Measurements from ENCODE around the gene LYSET. TPM values are rescaled to one million over a fixed set of nuclear protein-coding genes. Genes with fewer than 3 reads are reported as not detected.
A peak's percentile ranks its signal among the peaks of the same experiment; 100 is the strongest.
"Not testable (repeated sequence)": the region's sequence is repeated elsewhere in the genome, so short reads cannot be mapped to it uniquely, and the experiment has no call there.

The LYSET gene
- total RNA-seq, 2 experiments from 2014 or later, result 13.6 to 15.5 TPM

- TF ChIP-seq, protein P1, sequence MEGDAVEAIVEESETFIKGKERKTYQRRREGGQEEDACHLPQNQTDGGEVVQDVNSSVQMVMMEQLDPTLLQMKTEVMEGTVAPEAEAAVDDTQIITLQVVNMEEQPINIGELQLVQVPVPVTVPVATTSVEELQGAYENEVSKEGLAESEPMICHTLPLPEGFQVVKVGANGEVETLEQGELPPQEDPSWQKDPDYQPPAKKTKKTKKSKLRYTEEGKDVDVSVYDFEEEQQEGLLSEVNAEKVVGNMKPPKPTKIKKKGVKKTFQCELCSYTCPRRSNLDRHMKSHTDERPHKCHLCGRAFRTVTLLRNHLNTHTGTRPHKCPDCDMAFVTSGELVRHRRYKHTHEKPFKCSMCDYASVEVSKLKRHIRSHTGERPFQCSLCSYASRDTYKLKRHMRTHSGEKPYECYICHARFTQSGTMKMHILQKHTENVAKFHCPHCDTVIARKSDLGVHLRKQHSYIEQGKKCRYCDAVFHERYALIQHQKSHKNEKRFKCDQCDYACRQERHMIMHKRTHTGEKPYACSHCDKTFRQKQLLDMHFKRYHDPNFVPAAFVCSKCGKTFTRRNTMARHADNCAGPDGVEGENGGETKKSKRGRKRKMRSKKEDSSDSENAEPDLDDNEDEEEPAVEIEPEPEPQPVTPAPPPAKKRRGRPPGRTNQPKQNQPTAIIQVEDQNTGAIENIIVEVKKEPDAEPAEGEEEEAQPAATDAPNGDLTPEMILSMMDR (IDR thresholded peaks at IDR 0.05), result no peak
- CTCF ChIA-PET, result no interaction called here
- no peak overlapping the region for H3K4me3 Mint-ChIP-seq
- H3K27me3 Mint-ChIP-seq, result no peaks in the 10 kb centered on the region
- H3K36me3 Mint-ChIP-seq (ENCODE audit: low read depth), result no peaks in the 10 kb centered on the region
- H3K9me3 Mint-ChIP-seq, result no peaks in the 10 kb centered on the region
- no peaks in the 10 kb centered on the region for H3K4me1 Mint-ChIP-seq (ENCODE audit: low read depth)
- intact Hi-C loops (cut with micrococcal nuclease), result no loop called here
- no peak overlapping the region for H3K27ac Mint-ChIP-seq
- POLR2A ChIA-PET, result no interaction called here
- ATAC-seq (no peak), DNase-seq (no peak)
These were observed 13.7 kb upstream of the LYSET start for GRCh38 chr14:93171376-93171775.

DNA sequence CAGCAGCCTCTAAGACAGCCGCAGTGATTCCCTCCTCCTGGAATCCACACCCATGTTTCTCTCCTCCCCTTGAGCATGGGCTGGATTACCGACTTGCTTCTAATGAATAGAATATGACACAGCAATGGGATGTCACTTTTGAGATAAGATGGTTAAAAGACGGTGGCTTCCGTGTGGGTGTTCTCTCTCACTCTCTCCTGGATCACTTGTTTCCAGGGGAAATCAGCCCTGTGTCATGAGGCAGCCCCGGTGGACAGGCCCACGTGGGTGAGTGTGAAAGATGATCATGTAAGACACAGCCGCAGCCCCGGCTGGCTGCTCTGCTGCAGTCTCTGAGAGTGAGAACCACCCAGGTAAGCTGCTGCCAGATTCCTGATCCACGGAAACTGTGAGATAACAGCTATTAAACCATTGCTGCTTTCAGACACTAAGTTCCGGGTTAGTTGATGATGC lies 11.1 kb upstream of the LYSET start:
- DNase-seq, result peak; percentile 22
- H3K4me1 Mint-ChIP-seq (ENCODE audit: low read depth), result peaks cover 1% of the 10 kb centered on the region
- H3K36me3 Mint-ChIP-seq (ENCODE audit: low read depth), result no peaks in the 10 kb centered on the region
- ChIA-PET CTCF (interaction anchor here (1.4 to 1.5 kb wide), 2 partner anchors 10 to 61 kb away, joined by 6 to 8 read pairs; no protein-coding TSS in a partner anchor), POLR2A (no interaction called here)
- H3K27ac Mint-ChIP-seq, result no peak overlapping the region
- H3K27me3 Mint-ChIP-seq, result no peaks in the 10 kb centered on the region
- H3K9me3 Mint-ChIP-seq, result no peaks in the 10 kb centered on the region
- intact Hi-C loops (cut with micrococcal nuclease), result no loop called here
- H3K4me3 Mint-ChIP-seq, result no peak overlapping the region
- ATAC-seq, result no peak
- TF ChIP-seq, protein P1 (IDR thresholded peaks at IDR 0.05), result no peak

DNA sequence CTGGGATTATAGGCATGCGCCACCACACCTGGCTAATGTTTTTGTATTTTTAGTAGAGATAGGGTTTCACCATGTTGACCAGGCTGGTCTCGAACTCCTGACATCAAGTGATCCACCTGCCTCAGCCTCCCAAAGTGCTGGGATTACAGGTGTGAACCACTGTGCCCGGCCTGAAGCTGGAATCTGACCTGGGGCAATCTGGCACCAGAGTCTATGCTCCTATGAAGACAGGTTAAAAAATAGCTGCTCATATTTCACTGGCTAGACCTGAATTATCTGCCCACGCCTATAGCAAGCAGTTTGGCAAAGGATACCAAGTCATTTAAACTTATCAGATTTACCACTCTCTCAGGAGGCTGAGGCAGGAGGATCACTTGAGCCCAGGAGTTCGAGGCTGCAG lies 10.4 kb upstream of the LYSET start:
- H3K4me3 Mint-ChIP-seq; ATAC-seq; H3K27ac Mint-ChIP-seq; intact Hi-C loops (cut with micrococcal nuclease); H3K4me1 Mint-ChIP-seq (ENCODE audit: low read depth); DNase-seq; H3K36me3 Mint-ChIP-seq (ENCODE audit: low read depth); H3K9me3 Mint-ChIP-seq; H3K27me3 Mint-ChIP-seq: not testable (repeated sequence)
- ChIA-PET POLR2A (interaction anchor here (1.3 kb wide), 1 partner anchor 10 kb away, joined by 3 read pairs; the partner anchor contains the start of gene MOAP1), CTCF (interaction anchor here (1.2 to 2.4 kb wide), 3 partner anchors 14 to 43 kb away, joined by 4 to 10 read pairs (median 4); no protein-coding TSS in a partner anchor)

DNA sequence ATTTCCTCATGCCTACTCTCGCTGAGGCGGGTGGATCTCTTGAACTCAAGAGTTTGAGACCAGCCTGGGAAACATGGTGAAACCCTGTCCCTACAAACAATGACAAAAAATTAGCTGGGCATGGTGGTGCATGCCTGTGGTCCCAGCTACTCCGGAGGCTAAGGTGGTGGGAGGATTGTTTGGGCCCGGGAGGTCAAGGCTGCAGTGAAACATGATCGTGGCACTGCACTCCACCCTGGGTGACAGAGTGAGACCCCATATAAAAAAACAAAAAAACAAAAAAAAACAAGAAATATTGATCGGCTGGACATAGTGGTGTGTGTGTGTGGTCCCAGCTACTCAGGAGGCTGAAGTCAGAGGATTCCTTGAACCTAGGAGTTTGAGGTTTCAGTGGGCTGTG lies 9.6 kb upstream of the LYSET start:
- POLR2A ChIA-PET, result interaction anchor here (0.8 to 1.3 kb wide), 2 partner anchors 9 to 31 kb away, joined by 3 read pairs; partner anchors contain the start of genes GON7 and MOAP1
- H3K36me3 Mint-ChIP-seq (ENCODE audit: low read depth), result no peaks in the 10 kb centered on the region

GRCh38 chr14:93183596-93184317 lies 1.4 kb upstream of the LYSET start:
- Mint-ChIP-seq H3K4me1 (ENCODE audit: low read depth) (peaks cover 39% of the 10 kb centered on the region), H3K9me3 (no peaks in the 10 kb centered on the region), H3K4me3 (peak overlapping the region; percentile 97), H3K27ac (peak overlapping the region; percentile 91), H3K27me3 (no peaks in the 10 kb centered on the region), H3K36me3 (ENCODE audit: low read depth) (peaks cover 32% of the 10 kb centered on the region)
- no peak for ATAC-seq
- ChIA-PET POLR2A (interaction anchor here (1.0 to 5.6 kb wide), 4 partner anchors 9 to 148 kb away, joined by 3 to 50 read pairs (median 4); partner anchors contain the start of genes GON7 and UBR7), CTCF (interaction anchor here (0.8 to 3.0 kb wide), 6 partner anchors 8 to 147 kb away, joined by 3 to 26 read pairs (median 6); partner anchors contain the start of genes GON7 and UBR7)
- intact Hi-C loops (cut with micrococcal nuclease), result no loop called here
- DNase-seq, result no peak
- TF ChIP-seq, protein P1 (IDR thresholded peaks at IDR 0.05), result no peak

More for the DNA sequence above, 9.6 kb upstream of the LYSET start:
- TF ChIP-seq, protein P1 (IDR thresholded peaks at IDR 0.05), result no peak
- Mint-ChIP-seq H3K4me3 (no peak overlapping the region), H3K27me3 (no peaks in the 10 kb centered on the region), H3K4me1 (ENCODE audit: low read depth) (peaks cover 1% of the 10 kb centered on the region), H3K27ac (no peak overlapping the region), H3K9me3 (no peaks in the 10 kb centered on the region)
- ATAC-seq, result no peak
- intact Hi-C loops (cut with micrococcal nuclease), result no loop called here
- CTCF ChIA-PET, result interaction anchor here (1.2 to 2.4 kb wide), 6 partner anchors 9 to 62 kb away, joined by 3 to 10 read pairs (median 5); partner anchors contain the start of genes LYSET and MOAP1
- DNase-seq, result no peak
